ENCODE results near the gene SERPINB6. TPM values are rescaled to one million over a fixed set of nuclear protein-coding genes. Genes with fewer than 3 reads are reported as not detected.

The SERPINB6 gene
- polyA plus RNA-seq, 2 of the 4 experiments (the other 2 are of a cell fraction), result 104 to 126 TPM

- TF ChIP-seq CHD4 (IDR thresholded peaks at IDR 0.05; ENCODE audit: borderline replicate concordance) (no peak), USF2 (IDR thresholded peaks at IDR 0.05) (no peak), MYC (IDR thresholded peaks at IDR 0.05; ENCODE audit: borderline replicate concordance, low read length) (no peak), E2F6 (IDR thresholded peaks at IDR 0.05; ENCODE audit: borderline replicate concordance, low read depth) (no peak), RCOR1 (IDR thresholded peaks at IDR 0.05; ENCODE audit: low read depth, low read length) (no peak), MAX (IDR thresholded peaks at IDR 0.05) (no peak), SMC3 (IDR thresholded peaks at IDR 0.05) (no peak), HDAC2 (IDR thresholded peaks at IDR 0.05) (no peak), NR3C1 (IDR thresholded peaks at IDR 0.05) (no peak), POLR2A (IDR thresholded peaks at IDR 0.05; ENCODE audit: low read length) (no peak), REST (IDR thresholded peaks at IDR 0.05) (no peak), MAFK (IDR thresholded peaks at IDR 0.05; ENCODE audit: partially characterized antibody) (no peak), ATOH8 (CRISPR knock-in tag; IDR thresholded peaks at IDR 0.05; ENCODE audit: low read depth) (no peak), RNF2 (IDR thresholded peaks at IDR 0.05; ENCODE audit: borderline replicate concordance, low read depth) (no peak)
- POLR2A ChIA-PET, result interaction anchor here (1.4 kb wide), 1 partner anchor 24 kb away, joined by 3 read pairs; no protein-coding TSS in a partner anchor
- Histone ChIP-seq H3K9me3 (no peaks in the 10 kb centered on the region), H3K27ac (no peak overlapping the region), H3K4me1 (peaks cover 32% of the 10 kb centered on the region), H3K4me2 (no peak overlapping the region), H3K4me3 (no peak overlapping the region)
- CTCF ChIA-PET, result interaction anchor here (1.8 to 2.3 kb wide), 2 partner anchors 13 to 24 kb away, joined by 4 to 19 read pairs; no protein-coding TSS in a partner anchor
- ATAC-seq (no peak), FAIRE-seq (no peak), DNase-seq (ENCODE audit: low read depth in 1 of 2, low spot score in 1 of 2) (no peak)
- WGBS (ENCODE audit: missing lambda C conversion rate), result 96% methylated on average over 17 of the region's 17 CpGs
Observed at GRCh38 chr6:2964793-2965505, 6.4 kb downstream of the SERPINB6 start.

GRCh38 chr6:2963756-2964155 is 7.6 kb downstream of the SERPINB6 start:
- H3K4me2 ChIP-seq, result no peak overlapping the region
- TF ChIP-seq JUN (IDR thresholded peaks at IDR 0.05) (no peak), EHMT2 (IDR thresholded peaks at IDR 0.05; ENCODE audit: low read depth) (no peak), MAFK (IDR thresholded peaks at IDR 0.05; ENCODE audit: partially characterized antibody) (no peak), HEYL (CRISPR knock-in tag; IDR thresholded peaks at IDR 0.05) (no peak), MAZ (IDR thresholded peaks at IDR 0.05; ENCODE audit: borderline replicate concordance, low read depth, low read length) (no peak), MYC (IDR thresholded peaks at IDR 0.05; ENCODE audit: borderline replicate concordance, low read length) (no peak), TFCP2L1 (CRISPR knock-in tag; IDR thresholded peaks at IDR 0.05) (no peak), ZNF302 (CRISPR knock-in tag; IDR thresholded peaks at IDR 0.05) (no peak), CTCF (IDR thresholded peaks at IDR 0.05) (no peak), ZC3H11A (IDR thresholded peaks at IDR 0.05) (no peak), NR3C1 (IDR thresholded peaks at IDR 0.05) (no peak), ELK1 (IDR thresholded peaks at IDR 0.05; ENCODE audit: low read depth, low read length) (no peak)
- no peak overlapping the region for H3K27ac ChIP-seq
- no peak for DNase-seq (ENCODE audit: low read depth in 1 of 2, low spot score in 1 of 2)
- no peak for FAIRE-seq
- CTCF ChIA-PET, result interaction anchor here (1.7 to 2.0 kb wide), 2 partner anchors 11 to 15 kb away, joined by 6 to 19 read pairs; no protein-coding TSS in a partner anchor
- ATAC-seq, result no peak
- H3K9me3 ChIP-seq, result no peaks in the 10 kb centered on the region
- POLR2A ChIA-PET, result no interaction called here
- peaks cover 35% of the 10 kb centered on the region for H3K4me1 ChIP-seq
- 85% methylated on average over 8 of the region's 8 CpGs for WGBS (ENCODE audit: missing lambda C conversion rate)
- no peak overlapping the region for H3K4me3 ChIP-seq

Data from A549 (cell line).